Frontal cortex (tissue), 4 donors: ENCODE results near the gene CMTM3. TPM values are rescaled to one million over a fixed set of nuclear protein-coding genes. Genes with fewer than 3 reads are reported as not detected.
"Not testable (repeated sequence)": the region's sequence is repeated elsewhere in the genome, so short reads cannot be mapped to it uniquely, and the experiment has no call there.

Source experiments
- DNase-seq, 2 donors: peaks; one replicate each; pipeline ENCODE4 v3.0.0; 2012; ENCODE audit warnings: low spot score in 2 of 2
- FAIRE-seq: peaks from 2 replicates; lab custom pipeline; 2012; peaks lifted over from hg19 to GRCh38; lab: Jason Lieb, UNC
- total RNA-seq: library from RNA; depleted of rRNA; stranded (reverse); fragments of >200 nt; gene quantifications from one replicate; pipeline ENCODE4 v1.2.3, GENCODE V29; 2014
- donor health status: control.
- donor health status: control.
- donor health status: control.

The CMTM3 gene
- total RNA-seq, 1 donor from 2014 or later, result 3.3 TPM

- no peak for DNase-seq
- no peak for FAIRE-seq
Measured at GRCh38 chr16:66605979-66606751, 1.7 kb downstream of the CMTM3 start.

GRCh38 chr16:66608241-66609138 is 4.0 kb downstream of the CMTM3 start:
- DNase-seq (peak; percentile 69 to 84), FAIRE-seq (no peak)

GRCh38 chr16:66609139-66609510 is 4.6 kb downstream of the CMTM3 start:
- DNase-seq, result no peak
- no peak for FAIRE-seq

- DNase-seq (no peak), FAIRE-seq (no peak)
Measured at GRCh38 chr16:66610111-66610820, 5.8 kb downstream of the CMTM3 start.

GRCh38 chr16:66611911-66612310 is 7.4 kb downstream of the CMTM3 start:
- not testable (repeated sequence) for FAIRE-seq, DNase-seq

GRCh38 chr16:66612422-66612821 is 7.9 kb downstream of the CMTM3 start:
- FAIRE-seq (no peak), DNase-seq (no peak)

- no peak for FAIRE-seq
Measured at GRCh38 chr16:66614161-66614802, 9.8 kb downstream of the CMTM3 start.

GRCh38 chr16:66616169-66616568 is 11.7 kb downstream of the CMTM3 start:
- DNase-seq, result no peak
- no peak for FAIRE-seq

More at GRCh38 chr16:66614161-66614802, 9.8 kb downstream of the CMTM3 start:
- no peak for DNase-seq

GRCh38 chr16:66616592-66616991 is 12.1 kb downstream of the CMTM3 start:
- no peak for FAIRE-seq
- no peak for DNase-seq

- DNase-seq, result no peak
- no peak for FAIRE-seq
Measured at GRCh38 chr16:66617010-66617434, 12.5 kb downstream of the CMTM3 start.

GRCh38 chr16:66617728-66618127 is 13.2 kb downstream of the CMTM3 start:
- FAIRE-seq, result no peak
- no peak for DNase-seq

- FAIRE-seq (no peak), DNase-seq (no peak)
Measured at GRCh38 chr16:66618588-66619375, 14.3 kb downstream of the CMTM3 start.

- no peak for FAIRE-seq
- no peak for DNase-seq
Measured at GRCh38 chr16:66619534-66620428, 15.3 kb downstream of the CMTM3 start.

GRCh38 chr16:66620429-66620795 is 15.9 kb downstream of the CMTM3 start:
- FAIRE-seq (no peak), DNase-seq (no peak)

- no peak for DNase-seq
- no peak for FAIRE-seq
Measured at GRCh38 chr16:66621973-66622372, 17.5 kb downstream of the CMTM3 start.

GRCh38 chr16:66622863-66623262 is 18.4 kb downstream of the CMTM3 start:
- FAIRE-seq (no peak), DNase-seq (no peak)

GRCh38 chr16:66623755-66624154 is 19.3 kb downstream of the CMTM3 start:
- no peak for FAIRE-seq
- no peak for DNase-seq
